AG10803 (cell line): ENCODE data around the gene APBB2.

ENCODE experiments used
- DNase-seq: peaks from one replicate; pipeline ENCODE4 v3.0.0; 2010; ENCODE audit warnings: low read depth
- H3K4me3 ChIP-seq: 2 replicates; pipeline ENCODE4 v1.5.1; 2011; ENCODE audit warnings: mild to moderate bottlenecking, low read length, control low read depth
- CTCF ChIP-seq: conservative IDR thresholded peaks from 2 replicates; pipeline ENCODE4 v1.5.1; 2011; ENCODE audit warnings: mild to moderate bottlenecking, low read length, control low read depth, inconsistent platforms

APBB2 gene

DNA sequence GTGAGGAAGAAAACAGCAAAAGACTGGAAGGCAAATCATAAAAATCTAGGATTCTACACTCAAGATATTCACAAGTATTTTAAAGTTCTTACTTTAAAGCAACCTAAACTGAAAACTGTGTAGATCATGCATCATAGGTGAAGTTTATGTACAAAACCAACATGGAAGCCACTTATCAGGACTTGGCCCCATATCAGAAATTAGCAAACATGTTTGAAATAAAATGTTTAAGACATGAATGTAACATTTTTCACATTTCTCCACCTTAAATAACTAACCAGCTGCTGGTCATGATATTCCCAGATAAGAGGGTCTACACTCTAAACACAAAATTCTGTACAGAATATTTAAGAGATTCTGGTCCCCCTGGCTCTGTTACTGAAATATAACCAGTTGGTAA, 38.5 kb downstream of the APBB2 start:
- TF ChIP-seq CTCF: no peak
- no peak for DNase-seq
- no peak overlapping the region for H3K4me3 ChIP-seq

- no peak overlapping the region for H3K4me3 ChIP-seq
- DNase-seq: peak; percentile 35
- no peak for TF ChIP-seq CTCF
Observed at GRCh38 chr4:41174444-41174843, 39.9 kb downstream of the APBB2 start.

- DNase-seq: no peak
- no peak for TF ChIP-seq CTCF
- no peak overlapping the region for H3K4me3 ChIP-seq
Observed at GRCh38 chr4:41172786-41173185, 41.6 kb downstream of the APBB2 start.

- no peak overlapping the region for H3K4me3 ChIP-seq
- DNase-seq: no peak
- no peak for TF ChIP-seq CTCF
Observed at GRCh38 chr4:41169256-41169800, 45.0 kb downstream of the APBB2 start.

GRCh38 chr4:41167191-41167590, 47.2 kb downstream of the APBB2 start:
- DNase-seq: no peak
- TF ChIP-seq CTCF: no peak
- no peak overlapping the region for H3K4me3 ChIP-seq

GRCh38 chr4:41164405-41164804, 49.9 kb downstream of the APBB2 start:
- no peak for TF ChIP-seq CTCF
- H3K4me3 ChIP-seq: no peak overlapping the region
- DNase-seq: no peak

DNA sequence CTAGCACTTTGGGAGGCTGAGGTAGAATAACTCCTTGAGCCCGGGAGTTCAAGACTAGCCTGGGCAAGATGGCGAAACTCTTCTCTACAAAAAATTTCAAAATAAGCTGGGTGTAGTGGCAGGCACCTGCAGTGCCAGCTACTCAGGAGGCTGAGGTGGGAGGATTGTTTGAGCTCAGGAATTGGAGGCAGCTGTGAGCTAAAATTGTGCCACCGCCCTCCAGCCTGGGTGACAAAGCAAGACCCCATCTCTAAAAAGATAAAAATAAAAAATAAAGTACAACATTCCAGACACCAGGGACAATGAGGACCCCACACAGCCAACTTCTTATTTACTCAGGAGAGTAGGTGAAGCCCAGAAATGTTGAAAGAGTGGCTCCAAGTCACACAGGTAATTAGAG, 53.0 kb downstream of the APBB2 start:
- no peak for TF ChIP-seq CTCF
- DNase-seq: no peak

More for the DNA sequence above, 53.0 kb downstream of the APBB2 start:
- no peak overlapping the region for H3K4me3 ChIP-seq
